Measurements from ENCODE around the gene CORO6.

The CORO6 gene

GRCh38 chr17:29573558-29573869, 49.2 kb downstream of the CORO6 start:
- TF ChIP-seq EGR1 (IDR thresholded peaks at IDR 0.05) (no peak), NFIC (IDR thresholded peaks at IDR 0.05) (no peak), REST (IDR thresholded peaks at IDR 0.05; ENCODE audit: low read depth) (no peak), ZBTB7A (IDR thresholded peaks at IDR 0.05; ENCODE audit: low read depth) (no peak), FOXM1 (IDR thresholded peaks at IDR 0.05; ENCODE audit: borderline replicate concordance, low read depth) (no peak), EP300 (IDR thresholded peaks at IDR 0.05; ENCODE audit: borderline replicate concordance) (no peak), CEBPB (IDR thresholded peaks at IDR 0.05) (no peak), YY1 (IDR thresholded peaks at IDR 0.05; ENCODE audit: low read depth) (no peak), TEAD4 (IDR thresholded peaks at IDR 0.05) (no peak), TCF12 (IDR thresholded peaks at IDR 0.05; ENCODE audit: low read depth) (no peak), TAF1 (IDR thresholded peaks at IDR 0.05; ENCODE audit: low read depth) (no peak), USF1 (IDR thresholded peaks at IDR 0.05) (no peak), RAD21 (IDR thresholded peaks at IDR 0.05; ENCODE audit: low read depth) (no peak), CREB1 (IDR thresholded peaks at IDR 0.05; ENCODE audit: low read depth) (no peak), MAX (IDR thresholded peaks at IDR 0.05) (no peak)

GRCh38 chr17:29572691-29573557, 49.8 kb downstream of the CORO6 start:
- TF ChIP-seq TEAD4 (IDR thresholded peaks at IDR 0.05) (no peak), EGR1 (IDR thresholded peaks at IDR 0.05) (no peak), CEBPB (IDR thresholded peaks at IDR 0.05) (no peak), TCF12 (IDR thresholded peaks at IDR 0.05; ENCODE audit: low read depth) (no peak), YY1 (IDR thresholded peaks at IDR 0.05; ENCODE audit: low read depth) (no peak), MAX (IDR thresholded peaks at IDR 0.05) (no peak), NFIC (IDR thresholded peaks at IDR 0.05) (no peak), EP300 (IDR thresholded peaks at IDR 0.05; ENCODE audit: borderline replicate concordance) (no peak), ZBTB7A (IDR thresholded peaks at IDR 0.05; ENCODE audit: low read depth) (no peak), RAD21 (IDR thresholded peaks at IDR 0.05; ENCODE audit: low read depth) (no peak), USF1 (IDR thresholded peaks at IDR 0.05) (no peak), TAF1 (IDR thresholded peaks at IDR 0.05; ENCODE audit: low read depth) (no peak), CREB1 (IDR thresholded peaks at IDR 0.05; ENCODE audit: low read depth) (no peak), FOXM1 (IDR thresholded peaks at IDR 0.05; ENCODE audit: borderline replicate concordance, low read depth) (no peak), REST (IDR thresholded peaks at IDR 0.05; ENCODE audit: low read depth) (no peak)

GRCh38 chr17:29571883-29572681, 50.6 kb downstream of the CORO6 start:
- TF ChIP-seq TEAD4 (IDR thresholded peaks at IDR 0.05) = no peak
- no peak for TF ChIP-seq TAF1 (IDR thresholded peaks at IDR 0.05; ENCODE audit: low read depth)
- no peak for TF ChIP-seq TCF12 (IDR thresholded peaks at IDR 0.05; ENCODE audit: low read depth)
- no peak for TF ChIP-seq NFIC (IDR thresholded peaks at IDR 0.05)
- no peak for TF ChIP-seq CREB1 (IDR thresholded peaks at IDR 0.05; ENCODE audit: low read depth)
- no peak for TF ChIP-seq USF1 (IDR thresholded peaks at IDR 0.05)
- no peak for TF ChIP-seq CEBPB (IDR thresholded peaks at IDR 0.05)
- no peak for TF ChIP-seq EP300 (IDR thresholded peaks at IDR 0.05; ENCODE audit: borderline replicate concordance)
- TF ChIP-seq FOXM1 (IDR thresholded peaks at IDR 0.05; ENCODE audit: borderline replicate concordance, low read depth) = no peak
- no peak for TF ChIP-seq EGR1 (IDR thresholded peaks at IDR 0.05)

- TF ChIP-seq FOXM1 (IDR thresholded peaks at IDR 0.05; ENCODE audit: borderline replicate concordance, low read depth) = no peak
- no peak for TF ChIP-seq MAX (IDR thresholded peaks at IDR 0.05)
- no peak for TF ChIP-seq ZBTB7A (IDR thresholded peaks at IDR 0.05; ENCODE audit: low read depth)
- no peak for TF ChIP-seq RAD21 (IDR thresholded peaks at IDR 0.05; ENCODE audit: low read depth)
- no peak for TF ChIP-seq EGR1 (IDR thresholded peaks at IDR 0.05)
- no peak for TF ChIP-seq YY1 (IDR thresholded peaks at IDR 0.05; ENCODE audit: low read depth)
- TF ChIP-seq CREB1 (IDR thresholded peaks at IDR 0.05; ENCODE audit: low read depth) = no peak
- no peak for TF ChIP-seq REST (IDR thresholded peaks at IDR 0.05; ENCODE audit: low read depth)
- no peak for TF ChIP-seq TEAD4 (IDR thresholded peaks at IDR 0.05)
- no peak for TF ChIP-seq TAF1 (IDR thresholded peaks at IDR 0.05; ENCODE audit: low read depth)
- TF ChIP-seq EP300 (IDR thresholded peaks at IDR 0.05; ENCODE audit: borderline replicate concordance) = no peak
- TF ChIP-seq CEBPB (IDR thresholded peaks at IDR 0.05) = no peak
- TF ChIP-seq TCF12 (IDR thresholded peaks at IDR 0.05; ENCODE audit: low read depth) = no peak
- TF ChIP-seq NFIC (IDR thresholded peaks at IDR 0.05) = no peak
- no peak for TF ChIP-seq USF1 (IDR thresholded peaks at IDR 0.05)
Observed at GRCh38 chr17:29571486-29571882, 51.2 kb downstream of the CORO6 start.

Data from Ishikawa (cell line).